Measurements from ENCODE around the gene NR0B1.

GRCh38 chrX:30262763-30263162 is 46.4 kb downstream of the NR0B1 start:
- TF ChIP-seq, protein P1, sequence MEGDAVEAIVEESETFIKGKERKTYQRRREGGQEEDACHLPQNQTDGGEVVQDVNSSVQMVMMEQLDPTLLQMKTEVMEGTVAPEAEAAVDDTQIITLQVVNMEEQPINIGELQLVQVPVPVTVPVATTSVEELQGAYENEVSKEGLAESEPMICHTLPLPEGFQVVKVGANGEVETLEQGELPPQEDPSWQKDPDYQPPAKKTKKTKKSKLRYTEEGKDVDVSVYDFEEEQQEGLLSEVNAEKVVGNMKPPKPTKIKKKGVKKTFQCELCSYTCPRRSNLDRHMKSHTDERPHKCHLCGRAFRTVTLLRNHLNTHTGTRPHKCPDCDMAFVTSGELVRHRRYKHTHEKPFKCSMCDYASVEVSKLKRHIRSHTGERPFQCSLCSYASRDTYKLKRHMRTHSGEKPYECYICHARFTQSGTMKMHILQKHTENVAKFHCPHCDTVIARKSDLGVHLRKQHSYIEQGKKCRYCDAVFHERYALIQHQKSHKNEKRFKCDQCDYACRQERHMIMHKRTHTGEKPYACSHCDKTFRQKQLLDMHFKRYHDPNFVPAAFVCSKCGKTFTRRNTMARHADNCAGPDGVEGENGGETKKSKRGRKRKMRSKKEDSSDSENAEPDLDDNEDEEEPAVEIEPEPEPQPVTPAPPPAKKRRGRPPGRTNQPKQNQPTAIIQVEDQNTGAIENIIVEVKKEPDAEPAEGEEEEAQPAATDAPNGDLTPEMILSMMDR (IDR thresholded peaks at IDR 0.05; ENCODE audit: low read depth, low read length) = no peak
- TF ChIP-seq POLR2A (IDR thresholded peaks at IDR 0.05; ENCODE audit: extremely low read depth, insufficient read length) = no peak
- TF ChIP-seq, protein P2, sequence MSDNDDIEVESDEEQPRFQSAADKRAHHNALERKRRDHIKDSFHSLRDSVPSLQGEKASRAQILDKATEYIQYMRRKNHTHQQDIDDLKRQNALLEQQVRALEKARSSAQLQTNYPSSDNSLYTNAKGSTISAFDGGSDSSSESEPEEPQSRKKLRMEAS (IDR thresholded peaks at IDR 0.05; ENCODE audit: low read depth, low read length) = no peak
- no peak for TF ChIP-seq MYC (IDR thresholded peaks at IDR 0.05; ENCODE audit: low read depth, low read length)
